T1000 (cell line): ENCODE measurements around the gene C1R.

ENCODE experiments used
- DNase-seq: peaks from one replicate; lab custom pipeline; 2025; ENCODE audit warnings: mixed read lengths; lab: John Stamatoyannopoulos, UW

Gene C1R

DNA sequence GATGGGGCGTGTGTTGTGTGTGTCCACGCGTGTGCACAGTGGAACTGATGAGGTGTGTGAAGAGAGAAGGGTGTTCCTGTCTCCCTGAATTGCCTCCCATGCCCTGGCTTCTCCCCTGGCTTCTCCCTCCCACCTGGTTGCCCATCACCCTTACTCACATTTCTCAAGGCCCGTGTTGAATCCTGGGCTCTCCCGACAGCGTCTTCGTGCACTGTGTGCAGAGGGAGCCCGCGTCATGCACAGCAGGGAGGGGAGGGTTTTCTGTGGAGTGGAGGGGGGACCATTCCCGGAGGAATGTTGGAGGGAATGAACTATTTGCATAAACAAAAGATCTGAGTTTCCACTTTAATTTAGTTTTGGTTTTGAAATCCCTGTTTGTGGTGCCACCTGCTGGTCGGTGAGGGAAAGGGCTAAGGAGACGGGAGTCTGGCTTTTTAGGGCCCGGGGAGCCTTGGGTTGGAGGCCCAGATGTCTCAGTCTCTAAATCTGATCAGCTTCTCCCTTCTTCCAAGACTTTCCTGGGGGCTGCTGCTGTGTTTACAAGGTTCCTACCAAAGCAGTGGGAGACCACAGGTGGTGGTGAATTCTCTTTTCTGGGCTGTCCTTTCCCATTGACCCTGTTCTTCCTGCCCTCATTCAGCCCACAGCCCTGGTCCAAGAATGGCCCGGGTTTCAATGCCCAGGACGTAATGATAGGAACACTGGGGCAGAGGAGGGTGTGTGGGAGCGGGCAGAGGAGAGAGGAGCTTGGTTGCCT is at the start of gene C1R:
C1R (minus strand) TSS at position 217 of the 757 bp plus-strand sequence; CDS start at position 160, 57 bp downstream.
- DNase-seq = peak; percentile 45

DNA sequence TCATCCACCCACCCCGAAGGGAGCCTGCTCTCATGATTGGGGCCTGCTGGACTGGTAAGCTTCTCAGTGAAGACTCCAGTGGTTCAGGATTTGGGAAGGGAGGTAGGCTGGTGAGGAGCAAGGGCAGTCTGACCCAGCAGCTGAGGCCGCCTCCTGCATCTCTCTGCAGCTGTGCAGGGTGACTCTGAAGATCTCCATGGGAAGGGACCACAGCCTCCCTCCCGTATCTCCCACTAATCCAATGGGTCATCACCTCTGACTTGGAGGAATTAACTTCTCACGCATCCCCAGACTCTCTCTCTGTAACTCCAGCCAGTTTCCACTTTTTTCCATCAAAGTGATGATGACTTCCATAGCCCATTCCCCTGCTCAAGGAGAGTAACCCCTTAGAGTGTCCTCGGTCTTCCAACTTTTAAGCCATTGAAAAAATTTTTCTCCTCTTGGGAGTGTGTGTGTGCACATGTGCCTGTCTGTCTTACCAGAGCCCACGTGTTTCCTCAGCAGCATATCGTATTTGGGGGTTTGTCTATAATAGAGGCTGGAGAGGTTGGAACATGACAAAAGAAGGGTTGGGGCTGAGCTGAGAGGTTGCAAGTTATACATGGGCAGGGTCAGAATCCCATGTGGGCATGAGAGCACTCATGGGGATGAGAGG is 49.2 kb upstream of the C1R start:
- DNase-seq = no peak

DNA sequence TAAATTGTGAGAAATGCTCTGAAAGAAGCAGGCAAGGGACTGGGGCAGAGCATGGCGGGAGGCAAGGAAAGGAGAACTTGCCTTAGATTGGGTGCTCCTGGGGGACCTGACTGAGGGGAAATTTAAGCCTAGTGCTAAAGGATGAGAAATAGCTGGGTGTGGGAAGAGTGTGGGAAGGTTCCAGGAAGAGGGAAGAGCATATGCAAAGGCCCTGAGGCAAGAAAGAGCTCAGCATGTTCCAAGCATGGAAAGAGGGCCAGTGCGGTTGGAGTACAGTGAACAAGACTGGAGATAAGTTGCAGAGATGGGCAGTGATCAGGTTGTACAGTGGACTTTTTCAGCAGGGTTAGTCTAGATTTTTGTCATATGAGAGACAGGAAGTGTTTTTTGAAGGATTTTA is 47.0 kb upstream of the C1R start:
- DNase-seq = no peak

DNA sequence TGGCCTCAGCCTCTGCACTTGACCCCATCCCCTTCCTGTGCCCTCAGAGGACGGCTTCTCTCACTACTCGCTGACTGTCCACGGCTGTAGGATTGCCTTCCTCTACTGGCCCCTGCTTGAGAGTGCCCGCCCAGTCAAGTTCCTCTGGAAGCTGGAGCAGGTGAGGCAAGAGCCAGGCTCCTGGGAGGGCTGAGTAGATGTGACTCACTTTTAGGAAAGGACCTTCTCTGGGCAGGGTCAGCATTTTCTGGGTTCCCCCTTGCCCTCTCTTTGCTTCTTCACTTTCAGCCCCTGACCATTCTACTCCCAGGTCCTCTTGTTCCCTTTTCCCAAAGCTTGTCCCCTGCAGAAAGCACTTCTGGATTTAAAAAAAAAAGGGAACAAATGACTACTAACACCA is 45.7 kb upstream of the C1R start:
- DNase-seq = no peak

DNA sequence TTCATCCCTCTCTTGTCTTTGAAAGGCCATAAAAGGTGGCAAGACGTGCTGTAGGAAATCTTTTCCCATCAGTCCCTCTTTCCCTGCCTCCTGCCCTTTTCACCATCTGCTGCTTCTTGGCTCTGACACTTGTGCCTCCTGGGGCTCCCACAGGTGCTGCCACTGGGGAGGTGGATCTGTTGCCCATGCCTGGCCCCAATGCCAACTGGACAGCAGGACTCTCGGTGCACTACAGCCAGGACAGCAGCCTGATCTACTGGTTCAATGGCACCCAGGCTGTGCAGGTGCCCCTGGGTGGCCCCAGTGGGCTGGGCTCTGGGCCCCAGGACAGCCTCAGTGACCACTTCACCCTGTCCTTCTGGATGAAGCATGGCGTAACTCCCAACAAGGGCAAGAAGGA is 44.4 kb upstream of the C1R start:
- no peak for DNase-seq

DNA sequence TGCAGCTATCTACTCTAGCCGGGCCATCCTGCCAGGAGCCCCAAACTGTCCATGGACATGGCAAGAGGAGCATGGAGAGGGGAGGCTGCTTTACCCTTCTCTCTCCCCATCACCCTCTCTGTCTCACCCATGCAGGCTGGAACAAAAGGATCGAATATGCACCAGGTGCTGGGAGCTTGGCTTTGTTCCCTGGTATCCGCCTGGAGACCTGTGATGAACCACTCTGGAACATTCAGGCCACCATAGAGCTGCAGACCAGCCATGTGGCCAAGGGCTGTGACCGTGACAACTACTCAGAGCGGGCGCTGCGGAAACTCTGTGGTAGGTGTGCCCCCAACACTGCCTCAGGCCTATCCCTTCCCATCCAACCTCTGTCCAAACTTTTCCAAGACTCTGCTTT is 43.8 kb upstream of the C1R start:
- no peak for DNase-seq

DNA sequence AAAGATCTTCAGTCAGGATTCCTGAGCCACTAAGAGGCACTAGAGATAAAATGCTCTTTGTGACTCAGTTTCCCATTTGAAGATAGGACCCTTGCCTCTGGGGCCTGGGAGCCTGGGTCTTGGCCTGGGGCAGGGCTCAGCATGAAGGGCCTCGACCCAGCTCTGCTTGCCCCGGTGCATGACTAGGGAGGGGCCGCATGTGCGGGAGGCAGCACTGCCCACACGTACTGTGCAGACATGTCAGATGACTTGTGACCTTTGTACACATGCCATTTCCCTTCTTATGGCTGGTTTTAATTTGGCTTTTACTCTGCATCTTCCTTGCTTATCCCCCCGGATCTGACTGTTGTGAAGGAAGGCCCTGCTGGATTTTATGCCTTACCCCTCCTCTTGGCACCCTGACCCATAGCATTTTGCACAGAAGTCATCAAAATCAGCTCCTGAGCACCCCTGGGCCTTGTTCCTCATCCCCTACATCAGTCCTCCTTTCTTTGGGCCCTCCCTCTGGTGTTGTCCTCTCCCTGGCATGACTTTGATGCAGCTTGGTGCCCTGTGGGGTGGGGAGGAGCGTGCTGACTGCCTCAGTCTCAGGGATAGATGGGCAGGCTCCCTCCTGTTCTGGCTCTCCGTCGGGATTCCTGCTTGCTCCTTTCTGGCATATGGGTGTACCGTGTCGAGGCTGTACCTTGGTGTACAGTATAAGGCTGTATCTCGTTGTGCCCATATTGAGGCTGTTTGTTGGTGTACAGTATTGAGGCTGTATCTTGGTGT is 42.3 kb upstream of the C1R start:
- no peak for DNase-seq

DNA sequence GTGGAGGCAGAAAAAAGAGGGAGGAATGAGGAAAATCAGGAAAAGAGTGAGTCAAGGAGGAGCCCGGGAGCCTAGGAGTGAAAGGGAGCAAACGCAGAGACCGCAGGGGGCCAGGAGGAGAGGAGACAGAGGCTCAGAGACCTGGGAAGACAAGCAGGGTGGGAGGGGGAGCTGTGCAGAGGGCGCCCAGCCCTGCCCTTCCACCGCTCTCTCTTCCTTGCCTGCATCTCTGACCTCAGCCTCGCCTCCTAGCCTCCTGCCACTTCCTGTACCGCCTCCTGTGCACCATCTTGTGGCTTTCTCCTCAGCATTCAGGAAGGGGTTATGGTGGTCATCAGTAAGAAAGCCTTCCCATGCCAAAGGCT is 39.2 kb upstream of the C1R start:
- no peak for DNase-seq

DNA sequence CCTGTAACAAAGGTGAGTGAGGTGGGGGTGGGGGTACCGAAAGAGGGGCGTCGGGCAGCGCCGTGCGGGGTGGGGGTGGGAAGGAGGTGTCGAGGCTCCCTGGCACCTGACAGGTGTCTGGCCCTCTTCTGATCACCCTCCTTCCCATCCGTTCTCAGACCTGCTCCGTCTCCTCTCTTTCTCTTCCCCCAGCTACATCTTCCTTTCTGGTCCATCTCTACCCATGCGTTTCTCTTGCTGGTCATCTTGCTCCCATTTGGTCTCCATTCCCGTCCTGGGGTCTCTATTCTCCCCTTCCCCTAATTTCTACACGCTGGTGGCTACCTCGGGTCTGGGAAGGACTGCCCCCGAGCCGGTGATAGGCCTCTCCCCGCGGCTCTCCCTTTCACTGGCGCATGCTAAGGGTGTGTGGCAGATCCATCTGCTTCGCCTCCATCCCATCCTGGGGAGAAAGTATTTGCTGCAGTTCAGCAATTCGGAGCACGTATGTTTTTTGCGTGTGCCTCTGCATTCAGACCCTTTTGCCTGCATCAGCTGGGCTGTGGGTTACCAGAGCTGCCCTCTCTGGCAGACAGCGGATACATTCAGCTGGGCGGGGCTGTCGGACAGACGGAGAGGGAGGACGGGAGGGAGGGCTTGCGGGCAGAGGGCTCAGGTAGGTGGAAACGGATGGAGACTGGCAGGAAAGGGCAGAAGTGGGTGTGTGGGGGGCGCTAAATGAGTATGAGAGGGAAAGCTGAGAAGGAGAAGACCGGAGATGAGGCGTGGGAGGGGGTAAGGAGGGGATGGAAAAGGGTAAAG is 38.7 kb upstream of the C1R start:
- peak; percentile 17 for DNase-seq

DNA sequence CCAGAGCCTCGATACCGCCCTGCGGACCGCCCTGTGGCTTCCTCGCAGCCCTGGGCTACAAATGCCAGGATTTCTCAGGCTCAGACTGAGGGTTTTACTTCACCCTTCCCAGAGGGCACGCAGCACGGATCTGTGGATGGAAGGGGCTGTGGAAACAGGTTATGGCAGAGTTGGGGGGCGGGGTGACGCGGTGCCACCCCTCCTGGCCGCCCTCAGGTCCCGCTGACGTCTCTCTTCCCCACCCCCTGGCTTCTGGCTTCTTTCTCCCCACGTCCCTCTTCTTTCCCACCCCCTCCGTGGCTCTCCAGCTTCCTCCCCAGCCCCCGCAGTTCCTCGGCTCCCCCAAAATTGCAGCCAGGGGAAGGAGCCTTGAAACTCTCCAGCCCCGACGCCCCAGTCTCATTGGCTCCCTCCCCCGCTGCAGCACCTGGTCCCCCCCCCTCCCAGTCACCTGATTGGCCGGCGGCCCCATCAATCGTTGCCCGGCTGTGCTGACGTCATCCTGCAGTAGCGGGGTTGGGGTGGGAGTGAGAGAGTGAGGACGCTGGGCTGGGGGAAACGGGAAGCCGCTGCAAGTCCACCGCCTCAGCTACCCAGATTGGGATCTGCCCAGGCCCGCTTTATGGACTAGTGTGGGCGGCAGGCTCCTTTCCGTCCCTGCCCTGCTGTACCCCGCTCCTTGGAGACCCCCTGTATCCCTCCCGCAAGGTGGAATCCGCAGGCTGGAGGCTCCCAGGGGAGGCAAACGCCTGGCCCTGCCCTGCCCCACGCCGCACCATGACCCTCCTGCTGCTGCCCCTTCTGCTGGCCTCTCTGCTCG is 37.8 kb upstream of the C1R start, which contains the start of gene CLSTN3:
CLSTN3 (plus strand) TSS at position 500 of the 820 bp plus-strand sequence; CDS start at position 778, 278 bp downstream.
- DNase-seq = peak; percentile 68

DNA sequence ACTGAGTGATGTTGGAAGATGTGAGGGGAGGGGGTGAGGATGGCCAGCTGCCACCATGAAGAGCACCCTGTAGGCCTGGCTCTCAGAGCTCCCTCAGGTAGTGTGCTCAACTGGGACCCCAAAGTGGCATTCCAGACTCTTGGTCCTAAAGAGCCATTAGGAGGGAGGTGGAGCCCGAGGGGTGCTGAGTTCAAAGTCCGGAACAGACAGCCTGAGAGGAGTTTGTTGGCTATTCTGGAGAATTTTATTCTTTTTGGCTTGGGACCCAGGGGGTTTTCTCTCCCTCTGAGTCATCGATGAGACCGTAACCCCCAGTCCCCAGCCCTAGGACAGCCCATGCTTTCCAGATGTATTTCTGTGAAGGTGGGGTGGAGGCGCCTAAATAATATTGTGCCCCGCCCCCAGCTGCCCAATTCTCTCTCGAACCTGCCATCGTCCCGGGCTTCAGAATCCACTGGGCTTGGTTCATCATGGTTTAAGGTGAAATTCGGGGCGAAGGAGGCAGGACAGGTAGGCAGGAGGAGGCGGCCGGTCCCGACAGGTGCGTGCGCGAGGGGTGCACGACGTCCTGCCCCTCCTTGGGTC is 37.1 kb upstream of the C1R start:
- DNase-seq = no peak

DNA sequence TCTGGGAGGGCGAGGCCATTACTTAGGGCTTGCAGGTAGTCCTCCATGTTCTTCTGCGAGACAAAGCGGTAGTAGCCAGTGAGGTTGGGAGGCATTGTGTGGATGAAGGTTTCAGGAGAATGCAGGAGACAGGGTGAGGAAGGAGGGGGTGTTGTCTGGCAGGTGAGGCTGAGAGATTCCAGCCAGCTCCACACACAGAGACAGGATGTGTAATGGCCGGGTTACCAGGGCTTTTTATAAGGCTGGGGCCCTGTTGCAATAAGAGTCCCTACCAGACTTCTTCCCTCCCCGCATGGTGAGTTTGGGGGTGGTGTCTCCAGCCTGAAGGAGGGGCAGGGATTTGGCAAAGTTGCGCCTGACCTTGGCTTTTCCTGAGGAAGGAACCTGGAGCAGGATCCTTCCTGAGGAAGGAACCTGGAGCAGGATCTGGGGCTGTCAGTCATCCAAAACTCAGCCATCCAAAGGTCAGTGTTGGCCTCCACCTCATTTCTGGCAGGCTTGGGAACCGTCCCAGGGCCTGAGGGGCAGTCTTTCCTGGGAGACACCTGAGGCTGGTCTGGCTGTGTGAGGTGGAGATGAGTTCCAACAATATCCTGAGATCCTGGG is 36.5 kb upstream of the C1R start, which contains the start of gene RBP5:
RBP5 (minus strand) TSS at position 209 of the 606 bp plus-strand sequence; CDS start at position 95, 114 bp downstream.
- no peak for DNase-seq

DNA sequence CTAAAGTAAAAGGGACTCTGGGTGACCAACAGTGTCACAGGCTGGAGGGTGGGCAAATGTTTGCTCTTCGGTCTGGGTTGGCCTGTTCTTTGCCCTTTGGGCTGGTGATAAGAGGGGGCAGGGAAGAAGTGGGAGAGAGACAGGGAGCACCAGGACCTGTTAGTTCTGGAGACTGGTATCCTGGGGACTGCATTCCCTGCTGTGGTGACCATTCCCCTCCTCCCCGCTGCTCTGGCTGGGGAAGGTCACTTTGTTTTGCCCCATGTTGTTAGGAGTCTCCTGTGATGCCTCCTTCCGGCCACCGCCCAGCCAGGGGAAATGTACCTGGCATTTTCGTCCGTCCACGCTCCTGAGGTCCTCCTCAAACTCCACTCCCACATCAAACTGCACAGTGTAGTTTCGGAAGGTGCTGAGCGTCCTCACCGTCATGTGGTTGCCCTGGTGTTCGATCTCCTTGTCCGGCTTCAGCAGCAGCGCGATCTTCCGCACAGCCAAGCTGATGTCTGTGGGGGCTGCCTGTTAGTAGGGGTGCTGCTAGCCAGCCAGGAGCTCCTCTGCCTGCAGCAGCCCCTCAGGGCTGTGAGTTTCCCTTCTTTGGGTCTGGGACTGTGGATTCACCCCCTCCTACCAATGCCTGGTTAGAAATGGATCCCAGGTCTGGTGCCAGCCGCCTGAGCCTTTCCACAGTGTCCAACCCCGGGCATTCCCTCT is 35.8 kb upstream of the C1R start:
- DNase-seq = no peak

DNA sequence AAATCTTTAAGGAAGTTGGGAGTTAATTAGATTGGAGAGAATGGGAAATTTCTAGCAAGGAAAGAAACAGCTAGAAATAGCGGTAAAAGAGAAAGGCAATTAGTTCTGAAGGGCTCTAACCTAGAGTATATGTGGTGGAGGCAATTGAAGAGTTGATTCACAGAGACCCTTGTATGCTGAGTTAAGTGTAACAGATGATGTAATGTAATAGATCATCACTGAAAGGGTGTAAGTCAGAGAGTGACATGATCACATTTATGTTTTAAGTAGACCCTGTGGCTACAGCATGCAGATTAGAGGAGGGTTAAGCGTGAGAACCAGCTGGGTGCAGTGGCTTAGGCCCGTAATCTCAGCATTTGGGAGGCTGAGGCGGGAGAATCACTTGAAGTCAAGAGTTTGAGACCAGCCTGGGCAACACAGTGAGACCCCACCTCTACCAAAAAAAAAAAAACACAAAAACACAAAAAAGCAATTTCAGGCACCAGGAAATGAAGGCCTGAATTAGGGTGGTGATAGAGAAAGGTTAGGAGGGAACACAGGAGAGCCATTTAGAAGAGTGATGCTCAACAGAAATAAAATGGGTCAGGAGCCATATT is 33.5 kb upstream of the C1R start:
- DNase-seq = no peak

DNA sequence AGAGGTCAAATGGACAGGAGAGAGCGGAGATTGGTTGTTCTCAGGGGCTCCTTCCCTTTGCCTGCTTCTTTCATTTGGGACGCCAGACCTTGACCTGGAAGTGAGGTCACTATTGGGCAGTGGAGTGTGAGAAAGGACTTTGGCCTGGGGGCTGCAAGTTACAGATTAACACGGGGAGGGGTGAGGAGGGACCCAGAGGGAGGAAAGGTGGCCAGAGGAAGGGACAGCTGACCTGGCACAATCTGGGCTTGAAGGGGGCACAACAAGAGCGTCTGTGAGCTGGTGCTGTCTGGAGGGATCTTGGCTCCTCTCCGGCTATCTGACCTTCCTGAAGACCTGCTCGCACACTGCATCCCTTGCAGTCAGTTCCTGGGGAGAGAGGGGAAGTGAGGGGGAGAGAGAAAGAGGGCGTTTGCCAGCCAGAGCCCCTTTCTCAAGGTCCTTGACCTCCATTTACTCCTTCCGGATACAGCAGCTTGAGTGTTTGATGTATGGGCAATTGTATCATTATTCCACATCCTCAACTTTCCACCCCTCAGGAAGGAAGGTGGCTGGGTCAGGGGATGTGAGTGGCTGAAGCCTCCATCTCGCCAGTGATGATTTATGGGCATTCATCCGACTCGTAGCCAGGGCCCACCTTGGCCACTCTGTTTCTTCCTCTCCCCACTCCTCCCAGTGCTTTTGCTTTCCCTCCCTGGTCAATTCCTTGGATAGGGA is 31.7 kb upstream of the C1R start:
- DNase-seq = no peak

DNA sequence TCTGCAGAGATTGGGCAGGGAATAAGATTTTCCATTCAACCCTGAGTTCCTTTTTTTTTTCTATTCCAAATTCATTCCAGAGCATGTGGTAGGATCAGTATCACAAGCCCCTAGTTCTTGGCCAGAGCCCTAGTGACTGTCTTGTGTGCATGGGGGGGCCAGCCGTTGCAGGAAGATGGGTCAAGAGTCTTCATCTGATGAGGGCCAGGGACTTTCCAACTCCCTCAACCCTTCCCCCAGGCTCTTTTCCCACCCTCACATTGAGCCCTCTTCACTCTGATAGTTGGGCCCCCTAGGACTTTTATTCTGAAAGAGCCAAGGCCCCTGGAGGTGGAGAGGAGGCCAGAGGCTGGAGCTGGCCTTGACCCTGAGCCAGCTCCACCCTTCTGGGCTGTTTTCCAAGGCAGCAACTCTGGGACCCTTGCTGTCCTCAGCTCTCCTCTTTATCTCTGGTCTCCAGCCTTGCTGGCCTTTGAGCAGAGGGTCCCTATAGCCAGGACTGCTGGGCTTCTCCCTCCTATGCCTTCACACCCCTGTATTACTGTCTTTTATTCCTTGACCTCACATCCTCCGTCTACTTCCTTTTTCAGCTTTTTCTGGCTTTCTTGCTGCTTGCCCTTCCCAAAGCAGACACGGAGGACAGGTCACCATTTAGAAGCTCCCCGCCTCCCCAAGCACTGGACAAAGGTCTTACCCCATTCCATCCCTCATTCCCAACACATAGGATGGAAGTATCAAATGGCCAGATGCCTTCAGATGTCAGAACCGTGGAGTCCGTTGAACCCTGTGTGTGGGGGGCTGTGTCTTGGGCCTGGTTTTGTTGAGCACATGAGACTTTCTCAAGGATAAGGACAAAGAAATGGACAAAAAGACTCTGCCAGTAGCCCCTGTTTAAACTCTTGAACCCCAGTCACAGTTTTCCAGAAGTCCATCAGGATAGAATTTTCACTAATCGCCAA is 30.8 kb upstream of the C1R start:
- DNase-seq = no peak

DNA sequence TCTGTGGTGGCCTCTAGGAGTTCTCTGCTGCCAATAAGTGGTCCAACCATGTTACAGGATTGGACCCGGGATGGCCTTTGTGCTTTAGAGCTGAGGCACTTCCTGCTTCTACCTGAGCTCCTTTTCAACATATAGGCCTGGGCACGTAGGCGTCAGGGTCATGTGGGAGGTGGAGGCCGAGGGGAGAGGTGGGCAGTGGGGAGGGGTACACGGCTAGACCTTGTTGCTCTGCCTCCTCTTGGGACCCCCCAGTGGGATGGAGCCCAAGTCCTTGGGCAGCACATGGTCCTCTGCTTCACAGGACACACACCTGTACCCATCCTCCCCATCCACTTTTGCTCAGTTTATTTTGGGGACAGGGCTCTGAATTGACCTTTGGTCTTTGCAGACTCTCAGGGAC is 29.1 kb upstream of the C1R start:
- DNase-seq = no peak
